HG03175 (cell line): ENCODE measurements around the gene GPC5.

Experiments used
- ATAC-seq: cut with Tn5 transposase; IDR thresholded peaks from one replicate; pipeline ENCODE4 v1.9.1; 2021; ENCODE audit warnings: mild to moderate bottlenecking, moderate library complexity; ENCODE audit not compliant: unreplicated experiment

The GPC5 gene

GRCh38 chr13:91701975-91702374 is 303.6 kb downstream of the GPC5 start:
- ATAC-seq: no peak

DNA sequence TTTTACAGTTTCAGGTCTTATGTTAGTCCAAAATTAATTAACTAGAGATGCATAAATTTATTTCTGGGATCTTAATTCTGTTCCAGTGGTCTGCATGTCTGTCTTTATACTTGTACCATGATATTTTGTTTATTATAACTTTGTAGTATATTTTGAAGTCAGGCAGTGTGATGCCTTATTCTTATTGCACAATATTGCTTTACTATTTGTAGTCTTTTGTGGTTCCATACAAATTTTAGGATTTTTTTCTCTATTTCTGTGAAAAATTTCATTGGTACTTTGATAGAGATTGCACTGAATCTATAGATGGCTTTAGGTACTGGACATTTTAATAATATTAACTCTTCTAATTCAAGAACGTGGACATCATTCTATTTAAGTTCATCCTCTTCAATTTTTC is 304.0 kb downstream of the GPC5 start:
- ATAC-seq: no peak

DNA sequence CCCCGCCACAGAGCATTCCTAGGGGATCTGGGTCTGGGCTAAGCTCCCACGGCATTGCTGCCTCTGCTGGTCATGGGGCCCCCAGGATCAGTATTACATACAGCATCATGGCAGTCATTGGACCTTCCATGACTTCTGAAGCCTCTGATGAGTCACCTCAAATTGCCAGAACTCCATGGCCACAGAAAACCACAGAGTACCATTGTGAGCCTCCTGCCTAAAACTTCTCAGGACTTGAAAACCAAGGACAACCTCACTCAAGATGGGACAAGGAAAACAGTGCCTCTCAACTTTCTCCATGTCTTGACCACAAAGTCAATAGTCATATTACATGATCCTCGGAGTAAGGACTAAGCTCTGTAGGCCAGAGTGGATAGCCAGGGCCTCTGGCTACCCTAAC is 306.0 kb downstream of the GPC5 start:
- no peak for ATAC-seq

DNA sequence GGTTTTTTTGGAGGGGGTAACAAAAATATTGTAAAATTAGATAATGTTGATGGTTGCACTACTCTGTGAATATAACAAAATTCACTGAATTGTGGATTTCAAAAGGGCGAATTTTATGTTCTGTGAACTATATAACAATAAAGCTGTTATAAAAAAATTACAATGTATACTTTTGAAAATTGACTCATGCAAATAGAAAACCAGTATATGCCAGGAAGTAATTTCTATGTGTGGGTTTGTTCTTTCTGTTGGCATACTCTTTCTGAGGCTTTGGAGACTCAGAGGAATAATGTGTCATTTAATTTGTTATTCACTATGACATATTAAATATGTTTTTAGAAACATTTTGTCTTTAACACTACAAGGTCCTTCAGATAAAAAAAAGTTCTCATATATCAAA is 310.1 kb downstream of the GPC5 start:
- no peak for ATAC-seq

DNA sequence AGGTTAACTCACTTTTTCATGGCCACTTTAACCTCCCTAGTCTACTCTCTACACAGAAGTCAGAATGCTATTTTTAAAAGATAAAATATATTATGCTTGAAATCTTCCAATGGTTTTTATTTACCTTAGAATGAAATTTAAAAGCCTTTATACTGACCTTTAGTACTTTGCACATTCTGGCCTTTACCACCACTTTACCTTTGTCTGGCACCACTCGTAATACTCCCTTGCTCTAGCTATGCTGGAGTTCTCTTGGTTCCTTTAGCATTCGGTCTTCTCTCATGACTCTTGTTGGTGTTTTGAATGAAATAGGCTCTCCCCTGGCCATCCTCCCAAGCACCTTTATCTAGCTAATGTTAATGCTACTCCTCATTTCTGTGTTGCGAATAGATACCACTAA is 310.8 kb downstream of the GPC5 start:
- ATAC-seq: no peak

DNA sequence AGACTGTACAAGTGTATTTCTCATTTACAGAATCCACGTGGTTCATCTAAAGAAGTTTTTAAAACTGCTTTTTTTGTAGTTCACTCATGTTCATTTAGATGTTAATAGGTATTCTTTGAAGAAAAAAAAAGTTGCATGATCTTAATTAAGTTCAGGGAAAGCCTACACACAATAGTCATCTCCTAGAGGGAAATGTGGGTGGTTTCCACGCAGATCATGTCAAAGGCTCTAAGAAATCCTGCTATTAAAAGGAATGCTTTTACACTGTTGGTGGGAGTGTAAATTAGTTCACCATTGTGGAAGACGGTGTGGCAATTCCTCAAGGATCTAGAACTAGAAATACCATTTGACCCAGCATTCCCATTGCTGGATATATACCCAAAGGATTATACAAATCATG is 312.3 kb downstream of the GPC5 start:
- no peak for ATAC-seq

DNA sequence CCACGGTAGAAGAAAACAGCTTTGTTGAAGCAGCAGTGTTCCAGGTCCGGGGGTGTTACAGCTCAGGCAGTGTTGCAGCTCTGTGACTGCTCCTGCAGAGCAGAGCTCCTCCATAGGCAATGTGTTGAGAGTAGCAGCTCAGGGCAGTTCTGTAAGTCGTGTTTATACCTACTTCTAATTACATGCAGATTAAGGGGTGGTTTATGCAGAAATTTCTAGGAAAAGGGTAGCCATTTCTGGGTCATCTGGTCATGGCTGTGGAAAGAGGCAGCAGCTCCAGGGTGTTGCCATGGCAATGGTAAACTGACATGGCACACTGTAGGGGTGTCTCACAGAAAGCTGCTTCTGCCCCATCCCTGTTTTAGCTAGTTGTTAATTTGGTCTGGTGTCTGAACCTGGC is 316.4 kb downstream of the GPC5 start:
- ATAC-seq: no peak

- no peak for ATAC-seq
Measured at GRCh38 chr13:91716436-91717065, 318.1 kb downstream of the GPC5 start.

GRCh38 chr13:91719033-91719432 is 320.6 kb downstream of the GPC5 start:
- no peak for ATAC-seq

DNA sequence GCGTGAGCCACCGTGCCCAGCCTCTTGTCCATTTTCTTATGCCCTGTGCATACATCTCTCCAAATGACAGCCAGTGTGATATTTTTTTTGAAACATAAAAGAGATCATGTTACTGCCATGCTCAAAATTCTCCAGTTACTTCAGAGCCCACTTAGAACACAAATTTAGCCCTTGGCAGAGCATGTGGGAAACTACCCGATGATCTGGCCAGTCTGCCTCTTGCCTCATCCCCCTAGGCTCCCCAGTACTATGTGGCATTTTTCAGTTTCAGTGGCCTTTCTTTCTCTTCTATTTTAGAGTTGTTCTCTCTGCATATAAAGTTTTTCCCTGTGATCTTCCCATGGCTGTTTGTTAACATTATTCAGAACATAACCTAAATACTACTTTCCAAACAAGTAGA is 323.0 kb downstream of the GPC5 start:
- ATAC-seq: no peak

GRCh38 chr13:91722267-91722884 is 324.0 kb downstream of the GPC5 start:
- ATAC-seq: peak; percentile 53

GRCh38 chr13:91724591-91724990 is 326.2 kb downstream of the GPC5 start:
- no peak for ATAC-seq

- ATAC-seq: no peak
Measured at GRCh38 chr13:91725646-91726045, 327.2 kb downstream of the GPC5 start.

DNA sequence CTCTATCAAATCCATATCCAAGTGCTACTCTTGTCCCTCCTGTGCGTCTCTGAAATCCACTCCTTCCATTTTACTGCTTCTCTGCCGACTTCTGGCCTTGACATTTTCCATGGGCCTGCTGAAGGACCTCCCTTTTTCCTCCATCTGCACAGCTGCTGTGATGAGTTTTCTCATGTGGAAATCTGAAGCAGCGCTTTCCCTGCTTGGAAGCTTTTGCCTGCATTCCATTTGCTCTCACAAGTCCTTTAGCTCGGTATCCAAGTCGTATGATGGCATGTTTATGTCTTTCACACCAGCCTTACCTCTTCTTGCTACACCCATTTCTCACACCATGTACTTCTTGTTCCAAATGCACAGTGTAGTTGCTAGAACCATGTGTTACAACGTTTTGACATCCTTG is 328.2 kb downstream of the GPC5 start:
- ATAC-seq: no peak

DNA sequence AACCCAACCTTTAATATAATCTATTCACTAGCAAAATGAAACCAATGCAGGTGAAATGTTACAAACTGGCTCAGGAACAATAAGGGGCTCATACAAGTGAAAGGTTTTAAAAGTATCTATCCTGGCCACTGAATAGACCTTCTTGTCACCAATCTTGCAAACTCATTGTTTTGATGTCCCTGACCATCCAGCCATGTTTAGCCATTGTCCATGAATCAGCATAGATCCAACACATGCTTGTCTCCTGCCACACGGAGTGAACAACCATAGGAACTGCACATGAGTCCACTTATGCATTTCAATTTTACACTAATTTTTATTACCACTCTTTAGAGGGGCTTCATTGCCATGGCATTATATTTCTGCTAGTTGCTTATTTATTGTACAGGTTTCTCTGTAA is 331.4 kb downstream of the GPC5 start:
- ATAC-seq: no peak

GRCh38 chr13:91739751-91740150 is 341.3 kb downstream of the GPC5 start:
- no peak for ATAC-seq

- ATAC-seq: no peak
Measured at GRCh38 chr13:91740756-91741155, 342.3 kb downstream of the GPC5 start.

GRCh38 chr13:91741925-91742324 is 343.5 kb downstream of the GPC5 start:
- ATAC-seq: no peak

- no peak for ATAC-seq
Measured at GRCh38 chr13:91744284-91744683, 345.9 kb downstream of the GPC5 start.

- no peak for ATAC-seq
Measured at GRCh38 chr13:91745967-91746366, 347.5 kb downstream of the GPC5 start.

DNA sequence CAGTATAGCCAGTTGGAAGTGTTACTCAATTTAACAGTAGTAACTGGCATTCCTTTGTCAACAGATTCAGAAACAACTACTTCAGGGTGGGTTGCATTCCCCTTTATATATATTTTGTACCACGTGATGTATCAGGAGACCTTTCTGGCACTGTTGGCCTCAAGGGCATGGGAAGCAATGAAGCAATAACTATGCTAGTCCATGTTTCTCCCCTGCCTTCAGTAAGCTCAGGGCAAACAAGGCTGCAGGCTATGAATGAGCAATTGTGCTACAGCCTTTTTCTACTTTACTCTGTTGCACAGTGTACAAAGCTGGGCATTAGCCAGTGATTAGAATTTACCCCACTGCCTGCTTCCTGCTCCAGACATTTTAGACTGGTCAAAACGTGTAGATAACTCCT is 348.8 kb downstream of the GPC5 start:
- no peak for ATAC-seq

DNA sequence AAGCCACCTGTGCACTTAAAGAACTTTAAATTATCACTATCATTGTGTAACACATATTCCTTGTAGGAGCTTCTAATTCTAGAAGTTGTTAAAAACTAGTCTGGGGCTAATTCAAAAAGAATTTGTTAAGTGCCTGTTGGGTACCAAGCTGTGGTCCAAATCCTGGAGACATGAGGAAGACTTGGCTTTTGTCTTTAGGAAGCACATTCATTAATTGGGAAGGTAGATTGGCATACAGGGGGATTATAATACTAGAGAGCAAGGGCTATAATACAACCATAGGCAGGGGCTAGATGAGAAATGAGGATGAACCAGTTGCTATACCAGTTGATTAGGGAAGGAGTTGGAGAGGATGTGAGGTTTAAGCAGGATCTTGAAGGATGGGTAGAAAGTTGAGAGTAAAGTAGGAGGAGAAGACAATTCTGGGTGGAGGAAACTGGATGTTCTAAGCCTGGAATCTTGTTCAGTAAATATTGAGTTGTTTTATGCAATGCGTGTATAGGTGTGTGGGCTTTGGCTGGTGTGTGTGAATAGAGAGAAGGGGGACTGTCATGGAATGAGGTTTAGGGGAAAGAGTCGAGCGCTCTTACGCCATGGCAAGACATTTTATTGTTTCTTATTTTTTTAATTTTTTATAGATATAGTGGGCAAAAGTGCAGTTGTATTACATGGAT is 350.1 kb downstream of the GPC5 start:
- ATAC-seq: no peak

- no peak for ATAC-seq
Measured at GRCh38 chr13:91758724-91759123, 360.3 kb downstream of the GPC5 start.
